ENCODE data around the gene SEZ6L. TPM values are rescaled to one million over a fixed set of nuclear protein-coding genes. Genes with fewer than 3 reads are reported as not detected.

The SEZ6L gene
- total and polyA plus RNA-seq, 9 donors: 0.10 to 0.32 (median 0.15) TPM; not detected in 3

- Histone ChIP-seq H3K4me1 (ENCODE audit: insufficient read depth) (no peaks in the 10 kb centered on the region), H3K27me3 (no peaks in the 10 kb centered on the region), H3K9me3 (no peaks in the 10 kb centered on the region), H3K27ac (no peak overlapping the region), H3K36me3 (no peaks in the 10 kb centered on the region), H3K4me3 (no peak overlapping the region)
- WGBS, 3 donors: 31 to 49% (median 38%) methylated on average over 6 of the region's 6 CpGs
- intact Hi-C loops (cut with DNase I): no loop called here
- no peak for TF ChIP-seq POLR2A (IDR thresholded peaks at IDR 0.05)
- TF ChIP-seq EP300 (IDR thresholded peaks at IDR 0.05): no peak
- TF ChIP-seq CTCF (IDR thresholded peaks at IDR 0.05): no peak
- no peak for DNase-seq
These were observed 149.7 kb downstream of the SEZ6L start for GRCh38 chr22:26318975-26319374.

- H3K36me3 ChIP-seq: no peaks in the 10 kb centered on the region
- intact Hi-C loops (cut with DNase I): no loop called here
- 54 to 59% (median 58%) methylated on average over 5 of the region's 5 CpGs for WGBS, 3 donors
- TF ChIP-seq CTCF (IDR thresholded peaks at IDR 0.05) (no peak), POLR2A (IDR thresholded peaks at IDR 0.05) (no peak), EP300 (IDR thresholded peaks at IDR 0.05) (no peak)
- no peak for DNase-seq
- H3K9me3 ChIP-seq: no peaks in the 10 kb centered on the region
- no peaks in the 10 kb centered on the region for H3K4me1 ChIP-seq (ENCODE audit: insufficient read depth)
- no peaks in the 10 kb centered on the region for H3K27me3 ChIP-seq
- H3K27ac ChIP-seq: no peak overlapping the region
- H3K4me3 ChIP-seq: no peak overlapping the region
These were observed 151.2 kb downstream of the SEZ6L start for GRCh38 chr22:26320447-26320846.

DNA sequence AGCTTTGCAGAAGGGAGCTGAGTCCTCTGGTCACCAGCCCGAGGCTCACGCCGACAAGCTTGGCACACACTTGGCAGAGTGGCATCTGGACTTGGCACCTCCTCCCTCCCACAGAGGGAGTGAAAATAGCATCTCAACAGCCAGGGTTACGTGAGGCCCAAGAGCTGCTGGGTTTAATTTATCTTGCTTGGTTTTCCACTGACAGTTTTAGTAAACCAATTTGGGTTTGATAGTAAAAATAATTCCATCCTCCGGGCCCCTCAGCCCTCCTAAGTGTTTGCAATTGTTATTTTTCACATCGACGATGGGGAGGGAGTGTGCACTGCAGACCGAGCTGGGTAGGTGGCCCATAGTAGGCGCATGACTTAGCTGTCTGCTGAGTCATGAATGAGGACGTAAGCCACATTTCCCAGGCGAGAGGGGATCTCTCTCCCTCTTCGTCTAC is 152.2 kb downstream of the SEZ6L start:
- WGBS, 3 donors: 31 to 36% (median 32%) methylated on average over 12 of the region's 12 CpGs

DNA sequence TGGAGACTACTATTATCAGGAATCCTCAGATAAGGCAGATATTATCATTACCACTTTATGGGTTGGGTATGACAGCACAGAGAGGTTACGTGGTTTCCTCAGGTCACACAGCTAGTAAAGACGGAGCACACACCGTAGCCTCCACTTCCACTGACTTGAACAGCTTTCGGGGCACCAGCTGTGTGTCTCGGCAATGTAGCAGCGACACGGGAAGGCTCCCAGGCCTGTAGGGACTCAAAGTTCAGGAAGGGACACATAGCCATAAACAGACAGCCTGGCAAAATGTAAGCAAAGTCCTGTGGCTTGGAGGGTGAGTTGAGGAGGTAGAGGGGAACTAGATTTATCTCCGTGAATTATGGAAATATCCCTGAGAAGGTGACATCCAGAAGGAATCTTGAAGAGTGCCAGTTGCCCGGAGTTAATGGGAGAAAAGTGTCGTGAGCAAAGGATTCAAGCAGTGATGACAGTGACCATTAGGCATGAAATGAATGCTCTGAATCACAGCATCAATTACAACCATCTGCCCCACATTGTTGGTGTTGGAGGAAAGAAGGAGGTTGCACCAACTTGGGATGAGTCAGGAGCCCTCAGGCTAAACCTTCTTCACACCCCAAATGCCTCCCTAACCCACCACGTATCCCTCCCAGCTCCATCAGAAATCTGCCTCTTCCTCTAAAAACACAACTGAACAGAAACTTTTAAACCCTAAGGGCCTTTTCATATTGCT is 153.1 kb downstream of the SEZ6L start:
- Histone ChIP-seq H3K36me3 (no peaks in the 10 kb centered on the region), H3K4me1 (ENCODE audit: insufficient read depth) (no peaks in the 10 kb centered on the region), H3K4me3 (no peak overlapping the region), H3K27me3 (no peaks in the 10 kb centered on the region), H3K27ac (no peak overlapping the region), H3K9me3 (no peaks in the 10 kb centered on the region)
- intact Hi-C loops (cut with DNase I): no loop called here
- 70 to 76% (median 72%) methylated on average over 11 of the region's 11 CpGs for WGBS, 3 donors
- no peak for DNase-seq
- TF ChIP-seq POLR2A (IDR thresholded peaks at IDR 0.05): no peak
- no peak for TF ChIP-seq EP300 (IDR thresholded peaks at IDR 0.05)
- TF ChIP-seq CTCF (IDR thresholded peaks at IDR 0.05): no peak

More for the DNA sequence above, 152.2 kb downstream of the SEZ6L start:
- no peaks in the 10 kb centered on the region for H3K4me1 ChIP-seq (ENCODE audit: insufficient read depth)
- TF ChIP-seq POLR2A (IDR thresholded peaks at IDR 0.05): no peak
- TF ChIP-seq CTCF (IDR thresholded peaks at IDR 0.05): no peak
- no peak for TF ChIP-seq EP300 (IDR thresholded peaks at IDR 0.05)
- H3K9me3 ChIP-seq: no peaks in the 10 kb centered on the region
- no peak overlapping the region for H3K27ac ChIP-seq
- no peak for DNase-seq
- intact Hi-C loops (cut with DNase I): no loop called here
- no peaks in the 10 kb centered on the region for H3K27me3 ChIP-seq
- no peaks in the 10 kb centered on the region for H3K36me3 ChIP-seq
- H3K4me3 ChIP-seq: no peak overlapping the region

Measured in ovary (tissue), 9 donors.